Measurements from ENCODE around the gene CAP2.
"Not testable (repeated sequence)": the region's sequence is repeated elsewhere in the genome, so short reads cannot be mapped to it uniquely, and the experiment has no call there.

Gene CAP2

DNA sequence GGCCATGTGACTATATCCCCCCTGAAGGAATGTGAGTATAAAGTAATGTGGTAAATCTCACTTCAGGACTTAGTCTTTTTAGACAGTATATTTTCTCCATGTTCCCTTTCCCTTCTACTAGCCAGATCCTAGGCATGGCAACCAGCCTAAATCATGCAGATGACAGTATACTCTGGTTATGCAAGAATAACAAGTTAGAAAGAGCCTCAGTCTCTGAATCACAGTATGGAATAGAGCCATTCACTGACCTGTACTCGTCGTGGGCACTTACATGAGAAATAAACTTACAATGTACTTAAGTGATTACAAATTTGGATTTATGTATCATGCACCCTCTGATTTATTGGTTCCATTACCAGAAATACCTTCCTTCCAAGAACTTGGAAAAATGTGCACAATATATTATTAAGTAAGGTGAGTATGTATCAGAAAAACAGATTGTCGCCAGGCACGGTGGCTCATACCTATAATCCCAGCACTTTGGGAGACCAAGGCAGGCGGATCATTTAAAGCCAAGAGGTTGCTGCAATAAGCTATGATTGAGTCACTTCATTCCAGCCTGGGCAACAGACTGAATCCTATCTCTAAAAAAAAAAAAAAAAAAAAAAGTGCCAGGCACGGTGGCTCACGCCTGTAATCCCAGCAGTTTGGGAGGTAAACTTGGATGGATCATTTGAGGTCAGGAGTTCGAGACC is 181.6 kb downstream of the CAP2 start:
- DNase-seq: no peak

DNA sequence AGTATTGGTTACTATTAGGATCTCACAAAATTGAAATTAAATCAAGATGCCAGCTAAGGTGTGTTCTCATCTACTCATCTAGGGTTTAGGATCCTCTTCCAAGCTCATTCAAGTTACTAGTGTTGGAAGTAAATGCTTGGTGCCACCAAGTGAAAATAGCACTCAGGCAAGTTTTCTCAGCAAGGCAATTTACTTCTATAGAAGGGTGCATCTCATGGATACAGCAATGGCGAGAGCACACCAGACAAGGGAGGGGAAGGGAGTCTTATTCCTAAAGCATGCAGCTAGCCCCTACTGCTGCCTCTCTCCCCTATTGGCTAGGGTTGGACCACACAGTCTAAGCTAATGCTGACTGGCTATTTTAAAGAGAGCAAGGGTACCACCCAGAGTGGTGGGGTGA is 183.7 kb downstream of the CAP2 start:
- no peak for DNase-seq

DNA sequence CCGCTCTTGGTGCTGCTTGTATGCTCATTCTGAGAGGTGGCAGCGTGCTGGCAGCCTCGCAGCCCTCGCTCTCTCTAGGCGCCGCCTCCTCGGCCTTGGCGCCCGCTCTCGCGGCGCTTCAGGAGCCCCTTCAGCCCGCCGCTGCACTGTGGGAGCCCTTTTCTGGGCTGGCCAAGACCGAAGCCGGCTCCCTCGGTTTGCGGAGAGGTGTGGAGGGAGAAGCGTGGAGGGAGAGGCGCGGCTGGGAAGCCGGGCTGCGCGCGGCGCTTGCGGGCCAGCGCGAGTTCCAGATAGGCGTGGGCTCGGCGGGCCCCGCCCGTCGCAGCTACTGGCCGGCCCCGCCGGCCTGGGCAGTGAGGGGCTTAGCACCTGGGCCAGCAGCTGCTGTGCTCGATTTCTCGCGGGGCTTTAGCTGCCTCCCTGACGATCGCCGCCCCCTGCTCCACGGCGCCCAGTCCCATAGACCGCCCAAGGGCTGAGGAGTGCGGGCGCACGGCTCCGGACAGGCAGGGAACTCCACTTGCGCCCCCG is 187.2 kb downstream of the CAP2 start:
- peak in 24 of 56 donors; percentile 5 to 42 (median 18) for DNase-seq

DNA sequence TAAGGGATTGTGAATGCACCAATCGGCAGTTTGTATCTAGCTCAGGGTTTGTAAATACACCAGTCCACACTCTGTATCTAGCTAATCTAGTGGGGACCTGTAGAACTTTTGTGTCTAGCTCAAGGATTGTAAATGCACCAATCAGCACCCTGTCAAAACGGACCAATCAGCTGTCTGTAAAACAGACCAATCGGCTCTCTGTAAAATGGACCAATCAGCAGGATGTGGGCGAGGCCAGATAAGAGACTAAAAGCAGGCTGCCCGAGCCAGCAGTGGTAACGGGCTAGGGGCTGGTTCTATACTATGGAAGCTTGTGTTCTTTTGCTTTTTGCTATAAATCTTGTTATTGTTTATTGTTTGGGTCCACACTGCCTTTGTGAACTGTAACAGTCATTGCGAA is 187.9 kb downstream of the CAP2 start:
- DNase-seq: not testable (repeated sequence)

DNA sequence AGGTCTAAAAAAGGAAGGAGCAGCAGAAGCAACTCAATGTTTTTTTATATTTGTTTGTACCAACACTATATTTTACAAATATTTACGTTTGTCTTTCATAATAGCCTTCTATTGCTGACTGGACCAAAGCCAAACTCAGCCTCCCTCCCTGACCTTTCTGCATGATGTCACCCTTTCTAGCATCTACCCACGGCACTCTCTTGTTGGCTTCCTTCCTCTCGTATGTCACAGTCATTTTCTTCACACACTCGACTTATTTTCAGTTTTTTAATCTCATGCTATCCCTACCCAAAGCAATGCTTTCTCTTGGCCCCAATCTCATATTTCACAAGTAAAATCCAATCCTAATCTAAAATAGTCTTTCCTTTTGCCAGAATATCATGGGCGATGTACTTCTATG is 190.4 kb downstream of the CAP2 start:
- DNase-seq: peak in 1 of 56 donors; percentile 7

DNA sequence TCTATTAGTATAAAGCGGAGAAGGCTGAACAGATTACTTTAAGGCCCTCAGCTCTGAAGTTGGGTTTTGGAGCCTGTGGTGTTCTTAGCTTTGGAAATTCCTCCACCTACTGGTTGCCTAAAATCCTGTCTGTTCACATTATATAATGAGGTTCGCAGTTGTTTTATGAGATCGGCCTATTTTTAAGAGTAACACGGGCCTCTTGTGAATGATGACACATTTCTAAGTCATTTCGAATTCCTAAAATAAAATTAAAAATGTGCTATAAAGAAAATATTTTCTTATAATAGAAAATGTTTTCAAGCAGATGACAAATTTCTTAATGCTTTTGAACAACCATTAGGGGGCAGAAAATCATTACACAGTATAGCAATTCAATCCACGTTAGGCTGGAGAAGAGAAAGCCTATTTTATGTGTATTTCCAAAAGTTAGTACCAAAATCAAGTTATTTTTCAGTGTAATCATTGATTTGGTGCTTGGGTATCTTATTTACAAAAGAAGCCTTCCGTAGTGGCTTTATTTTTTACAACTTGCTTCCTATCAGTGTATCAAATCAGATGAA is 190.9 kb downstream of the CAP2 start:
- DNase-seq: peak in 29 of 56 donors; percentile 4 to 62 (median 14)

DNA sequence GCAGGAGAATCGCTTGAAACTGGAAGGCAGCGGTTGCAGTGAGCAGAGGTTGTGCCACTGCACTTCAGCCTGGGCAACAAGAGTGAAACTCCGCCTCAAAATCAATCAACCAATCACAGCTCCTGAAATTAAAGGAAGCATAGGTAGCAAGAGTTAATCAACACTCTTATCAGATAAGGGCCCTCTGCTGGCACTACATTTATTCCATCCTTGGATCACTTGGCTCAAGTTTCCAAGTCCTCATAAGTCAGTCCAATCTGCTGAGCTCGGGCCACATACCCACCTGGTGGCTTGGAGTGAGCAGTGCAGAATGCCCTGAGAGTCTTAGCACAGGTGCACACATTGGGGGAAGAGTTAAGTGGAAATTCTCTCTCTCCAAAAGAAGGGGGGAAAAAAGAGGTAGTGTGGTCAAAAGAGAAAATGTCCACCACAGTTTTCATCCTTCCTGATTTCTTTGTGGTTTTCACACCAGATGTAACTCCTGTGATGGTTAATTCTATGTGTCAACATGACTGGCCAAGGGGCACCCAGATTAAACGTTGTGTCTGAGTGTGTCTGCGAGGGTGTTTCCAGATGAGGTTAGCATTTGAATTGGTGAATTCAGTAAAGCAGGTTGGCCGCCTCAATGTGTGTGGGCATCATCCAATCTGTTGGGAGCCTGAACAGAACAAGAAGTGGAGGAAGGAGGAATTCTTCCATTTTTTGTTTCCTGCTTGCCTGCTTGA is 192.5 kb downstream of the CAP2 start:
- no peak for DNase-seq

DNA sequence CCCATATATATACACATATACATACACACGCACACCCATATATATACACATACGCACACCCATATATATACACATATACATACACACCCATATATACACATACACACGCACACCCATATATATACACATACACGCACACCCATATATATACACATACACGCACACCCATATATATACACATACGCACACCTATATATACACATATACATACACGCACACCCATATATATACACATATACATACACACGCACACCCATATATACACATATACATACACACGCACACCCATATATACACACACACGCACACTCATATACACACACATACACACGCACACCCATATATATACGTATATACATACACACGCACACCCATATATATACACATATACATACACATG is 193.2 kb downstream of the CAP2 start:
- not testable (repeated sequence) for DNase-seq

DNA sequence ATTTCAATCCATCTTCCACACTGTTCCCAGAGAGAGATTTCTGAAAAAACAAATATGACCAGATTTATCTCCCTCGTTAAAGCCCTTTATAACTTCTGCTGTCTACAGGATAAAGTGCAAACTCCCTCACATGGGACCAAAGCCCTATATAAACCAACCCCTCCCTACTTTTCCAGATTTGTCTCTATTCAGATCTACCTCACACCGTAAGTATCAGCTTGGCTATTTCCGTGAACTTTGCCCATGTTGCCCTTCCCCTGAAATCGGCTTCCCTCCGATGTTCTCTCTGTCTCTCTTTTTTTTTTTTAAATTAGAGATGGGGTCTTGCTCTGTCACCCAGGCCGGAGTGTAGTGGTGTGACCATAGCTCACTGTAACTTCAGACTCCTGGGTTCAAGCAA is 194.6 kb downstream of the CAP2 start:
- DNase-seq: no peak

DNA sequence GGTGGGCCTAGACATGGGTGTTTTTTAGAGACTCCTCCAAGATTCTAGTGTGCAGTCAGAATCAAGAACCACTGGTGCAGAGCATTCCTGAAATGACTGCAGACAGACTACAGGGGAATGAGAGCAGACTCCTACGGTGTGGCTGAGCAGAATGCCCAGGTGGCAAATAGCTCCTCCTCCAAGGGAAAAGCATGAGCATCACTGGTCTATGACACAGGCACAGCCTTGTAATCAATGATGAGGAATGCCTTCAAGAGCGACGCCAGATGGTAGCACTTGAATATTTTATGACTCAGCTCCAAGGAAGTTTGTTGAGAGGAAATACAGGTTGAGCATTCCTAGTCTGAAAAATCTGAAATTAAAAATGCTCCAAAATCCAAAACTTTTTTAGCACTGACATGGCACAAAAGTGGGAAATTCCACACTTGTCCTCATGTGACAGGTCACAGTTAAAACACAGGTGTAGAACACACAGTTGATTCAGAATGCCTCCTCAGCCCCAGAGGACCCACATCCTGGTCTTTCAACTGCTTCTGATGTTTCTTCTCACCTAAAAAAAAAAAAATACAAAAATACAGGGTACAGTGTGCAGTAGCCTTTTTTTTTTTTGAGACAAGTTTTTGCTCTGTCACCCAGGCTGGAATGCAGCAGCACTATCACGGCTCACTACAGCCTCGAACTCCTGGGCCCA is 196.2 kb downstream of the CAP2 start:
- DNase-seq: peak in 9 of 56 donors; percentile 6 to 37 (median 11)

DNA sequence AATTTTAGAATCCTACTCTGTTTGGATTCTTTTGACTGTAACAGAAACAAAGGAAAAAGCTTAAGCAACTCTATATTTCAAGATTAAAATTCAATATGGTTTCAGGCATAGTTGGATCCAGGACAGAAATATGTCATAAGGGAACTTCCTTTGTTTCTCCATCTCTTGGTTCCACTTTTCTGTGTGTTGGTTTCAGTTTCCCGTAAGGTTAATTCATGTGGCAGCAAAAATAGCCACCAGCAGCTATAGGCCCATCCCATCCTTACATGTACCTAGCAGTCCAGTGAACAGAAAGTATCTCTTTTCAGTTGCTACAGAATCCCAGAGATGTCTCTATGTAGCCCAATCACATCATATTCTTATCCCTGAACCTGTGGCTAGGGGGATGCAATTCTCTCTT is 197.9 kb downstream of the CAP2 start:
- DNase-seq: no peak

DNA sequence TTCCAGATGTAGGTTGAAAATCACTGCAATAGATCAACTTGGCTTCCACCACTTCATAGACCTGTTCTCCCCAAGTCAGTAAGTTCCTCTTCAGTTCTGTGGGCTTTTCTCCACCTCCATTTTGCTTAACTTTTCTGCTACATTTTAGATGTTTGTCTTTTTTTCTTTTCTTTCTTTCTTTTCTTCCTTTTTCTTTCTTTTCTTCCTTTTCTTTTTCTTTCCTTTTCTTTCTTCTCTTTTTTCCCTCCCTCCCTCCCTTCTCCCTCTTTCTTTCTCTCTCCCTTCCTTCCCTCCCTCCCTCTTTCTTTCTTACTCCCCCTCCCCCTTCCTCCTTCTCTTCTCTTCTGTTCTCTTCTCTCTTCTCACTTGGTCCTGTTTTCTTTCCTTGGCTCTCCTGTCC is 199.9 kb downstream of the CAP2 start:
- DNase-seq: no peak

DNA sequence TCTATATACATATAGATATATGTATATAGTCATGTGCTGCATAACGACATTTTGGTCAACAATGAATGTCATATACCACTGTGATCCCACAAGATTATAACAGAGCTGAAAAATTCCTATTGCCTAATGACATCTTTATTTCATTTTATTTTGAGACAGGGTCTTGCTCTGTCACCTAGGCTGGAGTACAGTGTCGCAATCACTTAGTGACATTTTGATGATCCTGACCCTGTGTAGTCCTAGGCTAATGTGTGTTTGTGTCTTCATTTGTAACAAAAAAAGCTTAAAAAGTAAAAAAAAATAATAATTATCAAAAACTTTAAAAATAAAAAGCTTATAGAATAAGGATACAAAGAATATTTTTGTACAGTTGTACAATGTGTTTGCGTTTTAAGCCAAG is 202.7 kb downstream of the CAP2 start:
- DNase-seq: no peak

DNA sequence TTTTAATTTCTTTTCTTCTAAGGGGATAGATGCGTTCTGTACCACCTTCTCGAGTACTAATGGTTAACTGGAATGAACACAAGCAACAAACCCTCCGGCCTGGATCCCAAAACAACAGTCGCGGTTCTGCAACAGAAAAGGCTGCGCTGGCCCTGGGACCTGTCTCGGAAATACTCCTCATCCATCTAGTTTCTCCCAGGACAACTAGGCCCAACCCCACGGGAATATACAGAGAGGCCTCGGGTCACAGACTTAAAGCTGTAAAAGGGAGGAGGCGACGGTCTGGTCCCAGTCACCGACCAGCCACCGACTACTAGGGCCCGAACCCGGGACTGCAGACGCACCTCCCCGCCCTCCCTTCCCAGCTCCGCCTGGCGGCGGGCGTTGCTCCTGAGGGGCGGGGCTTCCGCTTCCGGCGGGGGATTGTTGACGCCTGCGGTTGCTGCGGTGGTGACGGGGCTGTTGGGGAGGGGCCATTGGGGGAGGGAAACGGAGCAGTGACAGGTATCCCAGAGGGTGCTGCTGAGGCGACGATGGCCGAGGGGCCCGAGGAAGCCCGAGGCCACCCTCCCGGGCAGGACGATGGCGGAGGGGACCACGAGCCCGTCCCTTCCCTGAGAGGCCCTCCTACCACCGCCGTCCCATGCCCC is 206.6 kb downstream of the CAP2 start, which contains the start of gene FAM8A1:
TSS of gene FAM8A1 (plus strand) at position 426 of the 650 bp plus-strand sequence. CDS start at position 534, 108 bp downstream.
- peak; percentile 54 to 98 (median 93) for DNase-seq

DNA sequence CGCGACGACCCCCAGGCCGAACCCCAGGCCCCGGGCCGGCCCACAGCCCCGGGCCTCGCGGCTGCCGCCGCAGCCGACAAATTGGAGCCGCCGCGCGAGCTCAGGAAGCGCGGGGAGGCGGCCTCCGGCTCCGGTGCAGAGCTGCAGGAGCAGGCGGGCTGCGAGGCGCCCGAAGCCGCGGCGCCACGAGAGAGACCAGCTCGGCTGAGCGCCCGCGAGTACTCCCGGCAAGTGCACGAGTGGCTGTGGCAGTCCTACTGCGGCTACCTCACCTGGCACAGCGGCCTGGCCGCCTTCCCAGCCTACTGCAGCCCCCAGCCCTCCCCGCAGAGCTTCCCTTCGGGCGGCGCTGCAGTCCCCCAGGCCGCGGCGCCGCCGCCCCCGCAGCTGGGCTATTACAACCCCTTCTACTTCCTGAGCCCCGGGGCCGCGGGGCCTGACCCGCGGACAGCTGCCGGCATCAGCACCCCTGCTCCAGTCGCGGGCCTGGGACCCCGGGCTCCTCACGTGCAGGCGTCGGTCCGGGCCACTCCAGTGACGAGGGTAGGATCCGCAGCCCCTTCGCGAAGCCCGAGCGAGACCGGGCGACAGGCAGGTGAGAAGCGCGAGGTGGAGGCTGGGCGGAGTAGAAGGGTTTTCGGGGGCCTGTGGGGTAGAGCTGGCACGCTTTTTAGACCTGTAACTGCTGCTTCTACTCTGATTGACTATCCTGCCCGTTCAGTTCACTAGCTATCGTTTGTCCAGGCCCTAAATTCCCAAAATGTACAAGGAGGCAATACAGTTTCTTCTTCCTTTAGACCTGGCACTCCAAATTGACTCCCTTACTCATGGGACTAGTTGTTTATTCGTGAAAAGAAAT is 207.4 kb downstream of the CAP2 start:
- peak in 43 of 56 donors; percentile 4 to 75 (median 55) for DNase-seq

DNA sequence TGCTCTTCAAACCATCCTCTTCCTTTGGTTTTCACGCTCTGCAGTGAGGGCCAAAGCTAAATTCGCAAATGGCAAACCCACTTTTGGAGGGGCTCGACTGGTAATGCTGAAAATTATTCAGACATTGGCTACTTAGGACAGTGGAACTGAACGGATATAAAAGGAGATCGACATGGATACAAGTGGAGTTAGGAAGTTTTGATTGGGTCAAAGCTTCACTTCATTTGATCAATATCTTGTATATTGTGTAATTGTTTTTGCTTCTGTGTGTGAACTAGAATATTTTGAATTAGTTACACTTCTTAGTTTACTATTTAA is 207.9 kb downstream of the CAP2 start:
- no peak for DNase-seq

DNA sequence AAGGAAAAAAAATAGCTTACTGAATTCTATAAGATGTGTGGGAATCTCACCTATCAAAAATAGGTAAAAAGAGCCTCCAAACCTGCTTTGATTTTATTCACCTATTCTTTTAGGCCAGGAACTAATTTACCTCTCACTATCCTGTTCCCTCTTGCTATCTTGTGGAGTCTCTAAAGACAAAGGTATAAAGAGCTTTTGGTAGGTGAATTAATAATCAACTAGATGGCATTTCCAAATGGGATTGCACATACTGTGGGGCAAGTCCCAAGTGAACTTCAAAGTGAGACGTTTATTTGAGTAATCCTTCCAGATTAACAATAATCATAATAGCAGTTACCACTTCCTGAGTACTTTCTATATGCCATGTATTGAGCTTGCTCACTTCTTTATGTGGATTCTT is 209.5 kb downstream of the CAP2 start:
- DNase-seq: no peak

DNA sequence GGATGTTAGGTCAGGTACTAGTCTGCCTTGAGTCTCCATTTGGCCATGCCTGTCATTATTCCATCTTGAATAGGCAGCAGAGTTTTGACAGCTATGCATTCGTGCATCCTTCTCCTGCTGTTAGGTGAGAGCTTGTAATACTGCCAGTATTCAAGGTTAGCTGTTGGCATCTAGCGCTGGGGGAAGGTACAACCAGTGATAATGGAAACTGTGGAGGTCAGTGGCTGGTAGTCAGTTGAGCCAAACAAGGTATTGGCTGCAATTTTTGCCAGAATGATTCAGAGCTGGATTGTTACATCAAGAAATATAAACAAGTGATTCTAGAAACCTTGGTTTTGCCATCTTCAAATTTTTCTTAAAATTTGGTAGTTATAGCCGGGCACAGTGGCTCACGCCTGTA is 213.2 kb downstream of the CAP2 start:
- DNase-seq: no peak

Data from nucleus accumbens (tissue), 56 donors.